ENCODE measurements around the gene JAK3. TPM values are rescaled to one million over a fixed set of nuclear protein-coding genes. Genes with fewer than 3 reads are reported as not detected.

JAK3 gene
- total and polyA plus RNA-seq, 2 of the 4 experiments (the other 2 are of a cell fraction) = 0.36 to 1.5 TPM

DNA sequence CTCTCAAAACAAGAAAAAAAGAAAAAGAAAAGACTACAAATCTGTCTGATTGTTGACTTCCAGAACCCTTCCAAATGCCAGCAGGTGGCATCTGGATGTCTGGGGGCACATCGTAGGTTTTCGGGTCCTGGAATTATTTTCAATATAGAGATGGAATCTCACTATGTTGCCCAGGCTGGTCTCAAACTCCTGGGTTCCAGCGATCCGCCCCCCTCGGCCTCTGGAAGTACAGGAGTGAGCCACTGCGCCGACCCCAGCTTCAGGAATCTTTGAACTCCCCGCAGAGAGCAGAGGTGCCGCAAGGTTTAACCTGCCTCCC lies 53.4 kb downstream of the JAK3 start (continued):
- TF ChIP-seq, protein P1, sequence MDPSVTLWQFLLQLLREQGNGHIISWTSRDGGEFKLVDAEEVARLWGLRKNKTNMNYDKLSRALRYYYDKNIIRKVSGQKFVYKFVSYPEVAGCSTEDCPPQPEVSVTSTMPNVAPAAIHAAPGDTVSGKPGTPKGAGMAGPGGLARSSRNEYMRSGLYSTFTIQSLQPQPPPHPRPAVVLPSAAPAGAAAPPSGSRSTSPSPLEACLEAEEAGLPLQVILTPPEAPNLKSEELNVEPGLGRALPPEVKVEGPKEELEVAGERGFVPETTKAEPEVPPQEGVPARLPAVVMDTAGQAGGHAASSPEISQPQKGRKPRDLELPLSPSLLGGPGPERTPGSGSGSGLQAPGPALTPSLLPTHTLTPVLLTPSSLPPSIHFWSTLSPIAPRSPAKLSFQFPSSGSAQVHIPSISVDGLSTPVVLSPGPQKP (IDR thresholded peaks at IDR 0.05; ENCODE audit: borderline replicate concordance, low read depth, low read length) = no peak
- no peak for TF ChIP-seq MXI1 (IDR thresholded peaks at IDR 0.05; ENCODE audit: borderline replicate concordance, low read depth, low read length)
- no peak for TF ChIP-seq FOS (IDR thresholded peaks at IDR 0.05; ENCODE audit: low read depth, low read length)
- no peak for TF ChIP-seq BHLHE40 (IDR thresholded peaks at IDR 0.05; ENCODE audit: low read depth, low read length)
- TF ChIP-seq POLR2A (IDR thresholded peaks at IDR 0.05; ENCODE audit: low read depth, low read length) = no peak

DNA sequence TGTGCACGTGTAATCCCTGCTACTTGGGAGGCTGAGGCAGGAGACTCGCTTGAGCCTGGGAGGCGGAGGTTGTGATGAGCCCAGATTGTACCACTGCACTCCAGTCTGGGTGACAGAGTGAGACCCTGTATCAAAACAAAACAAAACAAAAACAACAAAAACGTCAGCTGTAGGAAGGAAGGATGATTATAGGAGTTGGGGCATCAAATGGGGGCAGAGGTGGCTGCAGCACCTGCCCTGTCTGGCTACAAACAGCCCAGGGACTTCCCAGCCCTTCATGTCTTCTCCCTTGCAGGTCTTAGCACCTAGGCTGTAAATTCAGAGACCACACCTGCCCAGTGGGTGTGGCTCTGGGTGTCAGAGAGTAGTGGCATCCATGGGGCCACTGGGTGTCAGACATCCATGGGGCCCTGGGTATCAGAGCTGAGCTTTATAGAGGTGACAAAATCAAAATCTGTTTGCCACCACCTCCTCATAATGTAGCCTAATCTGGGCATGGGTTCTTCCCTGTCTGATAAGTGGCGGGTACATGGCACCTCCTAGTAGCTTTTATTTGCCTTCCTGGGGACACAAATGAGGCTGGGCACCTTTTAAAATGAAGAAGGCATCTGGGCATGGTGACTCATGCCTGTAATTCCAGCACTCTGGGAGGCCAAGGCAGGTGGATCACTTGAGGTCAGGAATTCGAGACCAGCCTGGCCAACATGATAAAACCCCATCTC lies 57.6 kb downstream of the JAK3 start:
- intact Hi-C loops (cut with micrococcal nuclease) (no loop called here), in situ Hi-C loops (cut with MboI; ENCODE audit: low sequenced_read_pairs) (no loop called here), dilution Hi-C loops (cut with HindIII; ENCODE audit: low sequenced_read_pairs, unreplicated experiment) (no loop called here)
- H2BK120ac ChIP-seq (ENCODE audit: low read depth, low read length) = no peak overlapping the region
- no peak overlapping the region for H2AK9ac ChIP-seq (replicated peaks; ENCODE audit: low read depth, low read length, poor library complexity)
- POLR2A ChIA-PET (ENCODE audit: unreplicated experiment) = no interaction called here
- no peak overlapping the region for H2BK5ac ChIP-seq (ENCODE audit: low read depth, low read length, poor library complexity, severe bottlenecking)
- H3K9ac ChIP-seq (ENCODE audit: low read depth, low read length) = no peak overlapping the region
- H3K23ac ChIP-seq (ENCODE audit: low read depth, low read length) = no peak overlapping the region
- H3K4me1 ChIP-seq (ENCODE audit: control insufficient read depth, insufficient read depth, low read length) = no peaks in the 10 kb centered on the region
- H2AK5ac ChIP-seq (ENCODE audit: low read depth, low read length) = no peak overlapping the region
- no peaks in the 10 kb centered on the region for H4K20me1 ChIP-seq (ENCODE audit: insufficient read depth, low read length)
- no peak overlapping the region for H4K5ac ChIP-seq (ENCODE audit: low read depth, low read length)
- DNase-seq (no peak), ATAC-seq (ENCODE audit: low read depth) (no peak)
- no peak overlapping the region for H3K4me3 ChIP-seq (ENCODE audit: insufficient read depth, low read depth, low read length)
- H2BK15ac ChIP-seq (ENCODE audit: low read depth, low read length) = no peak overlapping the region
- H4K8ac ChIP-seq (ENCODE audit: low read depth in 2 of 2, low read length in 2 of 2) = no peak overlapping the region
- no peak overlapping the region for H3K18ac ChIP-seq (ENCODE audit: low read depth, low read length)
- H3K4me2 ChIP-seq (ENCODE audit: low read depth, low read length) = no peak overlapping the region
- peaks cover 3% of the 10 kb centered on the region; the same call in 1 of the 2 replicates for H3K9me3 ChIP-seq (ENCODE audit: control insufficient read depth, insufficient read depth, low read length)
- H3K36me3 ChIP-seq (ENCODE audit: control insufficient read depth, insufficient read depth, low read length) = no peaks in the 10 kb centered on the region
- CTCF ChIA-PET = no interaction called here
- no peaks in the 10 kb centered on the region for H3K79me1 ChIP-seq (ENCODE audit: low read depth in 1 of 2, low read length in 2 of 2)
- H3K27me3 ChIP-seq (ENCODE audit: control insufficient read depth, insufficient read depth, low read length) = peaks cover 29% of the 10 kb centered on the region
- WGBS, 2 experiments (ENCODE audit: extremely low coverage in 2 of 2, insufficient read length in 1 of 2) = no CpG with 5 or more reads among the region's 6 CpGs
- H3K56ac ChIP-seq (ENCODE audit: extremely low read depth, insufficient read depth, low read length) = no peak overlapping the region
- no peak overlapping the region for H3K27ac ChIP-seq (ENCODE audit: insufficient read depth, low read length)
- H3K4ac ChIP-seq (ENCODE audit: low read depth, low read length) = no peak overlapping the region
- H3K14ac ChIP-seq (replicated peaks; ENCODE audit: low read depth, low read length) = no peak overlapping the region
- no TSS peak for BruUV-seq (replicated peaks)
- no peak overlapping the region for H4K91ac ChIP-seq (ENCODE audit: insufficient read depth, low read depth, low read length)
- no peaks in the 10 kb centered on the region for H3K9me1 ChIP-seq (ENCODE audit: insufficient read depth, low read length)
- no peak overlapping the region for H2AFZ ChIP-seq (replicated peaks; ENCODE audit: low read length, poor library complexity)
- no peak overlapping the region for H2BK20ac ChIP-seq (ENCODE audit: low read depth, low read length)
- TF ChIP-seq, protein P2, sequence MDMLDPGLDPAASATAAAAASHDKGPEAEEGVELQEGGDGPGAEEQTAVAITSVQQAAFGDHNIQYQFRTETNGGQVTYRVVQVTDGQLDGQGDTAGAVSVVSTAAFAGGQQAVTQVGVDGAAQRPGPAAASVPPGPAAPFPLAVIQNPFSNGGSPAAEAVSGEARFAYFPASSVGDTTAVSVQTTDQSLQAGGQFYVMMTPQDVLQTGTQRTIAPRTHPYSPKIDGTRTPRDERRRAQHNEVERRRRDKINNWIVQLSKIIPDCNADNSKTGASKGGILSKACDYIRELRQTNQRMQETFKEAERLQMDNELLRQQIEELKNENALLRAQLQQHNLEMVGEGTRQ (IDR thresholded peaks at IDR 0.05; ENCODE audit: low read depth, low read length) = no peak
- no peak for TF ChIP-seq RCOR1 (IDR thresholded peaks at IDR 0.05; ENCODE audit: insufficient replicate concordance, low read length)
- TF ChIP-seq, protein P3, sequence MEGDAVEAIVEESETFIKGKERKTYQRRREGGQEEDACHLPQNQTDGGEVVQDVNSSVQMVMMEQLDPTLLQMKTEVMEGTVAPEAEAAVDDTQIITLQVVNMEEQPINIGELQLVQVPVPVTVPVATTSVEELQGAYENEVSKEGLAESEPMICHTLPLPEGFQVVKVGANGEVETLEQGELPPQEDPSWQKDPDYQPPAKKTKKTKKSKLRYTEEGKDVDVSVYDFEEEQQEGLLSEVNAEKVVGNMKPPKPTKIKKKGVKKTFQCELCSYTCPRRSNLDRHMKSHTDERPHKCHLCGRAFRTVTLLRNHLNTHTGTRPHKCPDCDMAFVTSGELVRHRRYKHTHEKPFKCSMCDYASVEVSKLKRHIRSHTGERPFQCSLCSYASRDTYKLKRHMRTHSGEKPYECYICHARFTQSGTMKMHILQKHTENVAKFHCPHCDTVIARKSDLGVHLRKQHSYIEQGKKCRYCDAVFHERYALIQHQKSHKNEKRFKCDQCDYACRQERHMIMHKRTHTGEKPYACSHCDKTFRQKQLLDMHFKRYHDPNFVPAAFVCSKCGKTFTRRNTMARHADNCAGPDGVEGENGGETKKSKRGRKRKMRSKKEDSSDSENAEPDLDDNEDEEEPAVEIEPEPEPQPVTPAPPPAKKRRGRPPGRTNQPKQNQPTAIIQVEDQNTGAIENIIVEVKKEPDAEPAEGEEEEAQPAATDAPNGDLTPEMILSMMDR (conservative IDR thresholded peaks at IDR 0.05; ENCODE audit: low read depth, low read length) = no peak
- no peak for TF ChIP-seq BHLHE40 (IDR thresholded peaks at IDR 0.05; ENCODE audit: low read depth, low read length)
- TF ChIP-seq CHD1 (IDR thresholded peaks at IDR 0.05; ENCODE audit: low read depth, low read length) = no peak
- no peak for TF ChIP-seq MXI1 (IDR thresholded peaks at IDR 0.05; ENCODE audit: borderline replicate concordance, low read depth, low read length)
- no peak for TF ChIP-seq RFX5 (IDR thresholded peaks at IDR 0.05; ENCODE audit: low read depth, low read length)
- no peak for TF ChIP-seq NFE2L2 (IDR thresholded peaks at IDR 0.05; ENCODE audit: low read depth, low read length)
- TF ChIP-seq MAZ (IDR thresholded peaks at IDR 0.05; ENCODE audit: borderline replicate concordance, low read depth, low read length) = no peak
- TF ChIP-seq SMC3 (IDR thresholded peaks at IDR 0.05; ENCODE audit: low read depth, low read length) = no peak
- no peak for TF ChIP-seq POLR2A (IDR thresholded peaks at IDR 0.05; ENCODE audit: low read depth, low read length)
